ENCODE results near the gene IRS1.

- TF ChIP-seq, protein P1, sequence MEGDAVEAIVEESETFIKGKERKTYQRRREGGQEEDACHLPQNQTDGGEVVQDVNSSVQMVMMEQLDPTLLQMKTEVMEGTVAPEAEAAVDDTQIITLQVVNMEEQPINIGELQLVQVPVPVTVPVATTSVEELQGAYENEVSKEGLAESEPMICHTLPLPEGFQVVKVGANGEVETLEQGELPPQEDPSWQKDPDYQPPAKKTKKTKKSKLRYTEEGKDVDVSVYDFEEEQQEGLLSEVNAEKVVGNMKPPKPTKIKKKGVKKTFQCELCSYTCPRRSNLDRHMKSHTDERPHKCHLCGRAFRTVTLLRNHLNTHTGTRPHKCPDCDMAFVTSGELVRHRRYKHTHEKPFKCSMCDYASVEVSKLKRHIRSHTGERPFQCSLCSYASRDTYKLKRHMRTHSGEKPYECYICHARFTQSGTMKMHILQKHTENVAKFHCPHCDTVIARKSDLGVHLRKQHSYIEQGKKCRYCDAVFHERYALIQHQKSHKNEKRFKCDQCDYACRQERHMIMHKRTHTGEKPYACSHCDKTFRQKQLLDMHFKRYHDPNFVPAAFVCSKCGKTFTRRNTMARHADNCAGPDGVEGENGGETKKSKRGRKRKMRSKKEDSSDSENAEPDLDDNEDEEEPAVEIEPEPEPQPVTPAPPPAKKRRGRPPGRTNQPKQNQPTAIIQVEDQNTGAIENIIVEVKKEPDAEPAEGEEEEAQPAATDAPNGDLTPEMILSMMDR (conservative IDR thresholded peaks at IDR 0.05; ENCODE audit: low read depth, low read length): peak; percentile 34; the same call in 1 of the 2 replicates
- no peak for TF ChIP-seq EZH2phosphoT487 (IDR thresholded peaks at IDR 0.05; ENCODE audit: borderline replicate concordance, low read length)
- TF ChIP-seq EZH2 (IDR thresholded peaks at IDR 0.05; ENCODE audit: low read length, unreplicated experiment): no peak
Measured at GRCh38 chr2:226798422-226799210, 1.0 kb downstream of the IRS1 start.

Data from PC-3 (cell line).